ENCODE measurements around the gene FIBIN.

- TF ChIP-seq CTCF (IDR thresholded peaks at IDR 0.05): no peak
- TF ChIP-seq POLR2A (IDR thresholded peaks at IDR 0.05): no peak
These were observed 10.3 kb upstream of the FIBIN start for GRCh38 chr11:26983645-26984044.

All from Peyer's patch (tissue), 4 donors.